ENCODE results near the gene OR7G3.

The OR7G3 gene

DNA sequence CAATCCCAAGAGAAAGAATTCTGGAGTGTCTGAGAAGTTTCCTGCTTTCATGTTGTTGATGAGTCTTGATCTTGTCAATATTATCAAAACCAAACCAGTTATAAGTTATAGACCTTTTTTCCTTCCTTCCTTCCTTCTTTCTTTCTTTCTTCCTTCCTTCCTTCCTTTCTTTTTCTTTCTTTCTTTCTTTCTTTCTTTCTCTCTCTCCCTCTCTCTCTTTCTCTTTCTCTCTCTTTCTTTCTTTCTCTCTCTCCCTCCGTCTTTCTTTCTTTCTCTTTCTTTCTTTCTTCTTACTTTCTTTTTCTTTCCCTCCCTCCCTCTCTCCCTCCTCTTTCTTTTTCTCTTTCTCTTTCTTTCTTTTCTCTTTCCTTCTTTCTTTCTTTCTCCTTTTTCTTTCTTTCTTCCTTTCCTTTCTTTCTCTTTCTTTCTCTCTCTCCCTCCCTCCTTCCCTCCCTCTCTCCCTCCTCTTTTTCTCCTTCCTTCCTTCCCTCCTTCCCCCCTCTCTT is at the start of gene OR7G3:
OR7G3 (minus strand) TSS at position 51 of the 506 bp plus-strand sequence; CDS start at position 51, 0 bp downstream.
- no peak for DNase-seq (ENCODE audit: low read depth, low spot score)
- H3K4me1 ChIP-seq (ENCODE audit: control insufficient read depth, insufficient read depth, low read length), result no peaks in the 10 kb centered on the region
- no CpG with 5 or more reads among the region's 1 CpG for WGBS (ENCODE audit: insufficient coverage, insufficient read length)
- no peaks in the 10 kb centered on the region for H3K36me3 ChIP-seq (ENCODE audit: control insufficient read depth, insufficient read depth, low read length)
- H3K9me3 ChIP-seq (ENCODE audit: control insufficient read depth, insufficient read depth, low read length), result no peaks in the 10 kb centered on the region
- no peak within 1 kb of the TSS for H3K4me3 ChIP-seq (ENCODE audit: low read length)
- H3K27me3 ChIP-seq (ENCODE audit: control insufficient read depth, insufficient read depth, low read length), result no peaks in the 10 kb centered on the region
- no peak within 1 kb of the TSS for H3K27ac ChIP-seq (ENCODE audit: low read length)

DNA sequence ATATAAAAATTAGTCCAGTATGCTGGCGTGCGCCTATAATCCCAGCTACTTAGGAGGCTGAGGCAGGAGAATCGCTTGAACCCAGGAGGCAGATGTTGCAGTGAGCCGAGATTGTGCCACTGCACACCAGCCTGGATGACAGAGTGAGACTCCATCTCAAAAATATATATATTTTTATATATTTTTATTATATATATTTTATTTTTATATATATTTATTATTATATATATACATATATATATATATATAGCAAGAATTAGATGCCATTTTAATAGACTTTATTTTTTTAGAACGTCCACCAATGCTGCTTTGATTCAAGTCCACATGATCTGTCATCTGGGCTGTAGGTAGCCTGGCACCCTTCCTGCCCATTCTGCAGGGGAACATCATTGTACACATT is 48.6 kb upstream of the OR7G3 start:
- no peak overlapping the region for H3K27ac ChIP-seq (ENCODE audit: low read length)
- H3K9me3 ChIP-seq (ENCODE audit: control insufficient read depth, insufficient read depth, low read length), result no peaks in the 10 kb centered on the region; the same call in 1 of the 2 replicates
- no peaks in the 10 kb centered on the region for H3K4me1 ChIP-seq (ENCODE audit: control insufficient read depth, insufficient read depth, low read length)
- H3K36me3 ChIP-seq (ENCODE audit: control insufficient read depth, insufficient read depth, low read length), result no peaks in the 10 kb centered on the region
- WGBS (ENCODE audit: insufficient coverage, insufficient read length), result no CpG with 5 or more reads among the region's 5 CpGs
- no peaks in the 10 kb centered on the region for H3K27me3 ChIP-seq (ENCODE audit: control insufficient read depth, insufficient read depth, low read length)
- DNase-seq (ENCODE audit: low read depth, low spot score), result no peak
- H3K4me3 ChIP-seq (ENCODE audit: low read length), result no peak overlapping the region

DNA sequence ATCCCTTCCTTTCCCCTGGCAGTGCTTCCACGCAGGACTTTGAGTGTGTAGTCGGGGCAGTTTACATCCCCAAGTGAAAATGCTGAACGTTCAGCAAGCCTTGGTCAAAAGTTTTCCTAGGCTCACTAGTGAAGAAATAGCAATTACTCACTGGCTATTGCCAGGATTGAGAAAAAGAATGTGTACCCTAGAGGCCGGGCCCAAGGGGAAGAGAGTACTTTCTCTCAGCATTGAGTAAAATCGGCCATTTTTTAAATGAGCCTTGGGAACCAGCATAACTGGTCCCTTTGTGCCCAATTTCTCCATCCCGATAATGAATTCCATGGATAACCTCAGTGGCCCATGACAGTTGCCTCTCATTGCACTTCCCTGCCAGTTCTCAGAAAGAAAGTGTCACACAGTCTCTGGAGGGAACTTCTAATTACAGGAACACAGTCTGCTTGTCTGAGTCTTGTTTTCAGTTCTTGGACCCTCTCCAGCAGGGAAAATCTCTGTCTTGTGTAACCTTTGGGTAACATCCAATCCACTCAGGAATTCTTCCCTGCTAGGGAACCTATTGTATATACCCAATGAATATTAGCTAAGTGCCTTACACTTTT is 44.7 kb upstream of the OR7G3 start:
- no peak for DNase-seq (ENCODE audit: low read depth, low spot score)
- no peaks in the 10 kb centered on the region for H3K4me1 ChIP-seq (ENCODE audit: control insufficient read depth, insufficient read depth, low read length)
- no peaks in the 10 kb centered on the region for H3K27me3 ChIP-seq (ENCODE audit: control insufficient read depth, insufficient read depth, low read length)
- H3K36me3 ChIP-seq (ENCODE audit: control insufficient read depth, insufficient read depth, low read length), result no peaks in the 10 kb centered on the region
- WGBS (ENCODE audit: insufficient coverage, insufficient read length), result no CpG with 5 or more reads among the region's 6 CpGs
- H3K4me3 ChIP-seq (ENCODE audit: low read length), result no peak overlapping the region
- no peak overlapping the region for H3K27ac ChIP-seq (ENCODE audit: low read length)
- H3K9me3 ChIP-seq (ENCODE audit: control insufficient read depth, insufficient read depth, low read length), result no peaks in the 10 kb centered on the region; the same call in 1 of the 2 replicates

DNA sequence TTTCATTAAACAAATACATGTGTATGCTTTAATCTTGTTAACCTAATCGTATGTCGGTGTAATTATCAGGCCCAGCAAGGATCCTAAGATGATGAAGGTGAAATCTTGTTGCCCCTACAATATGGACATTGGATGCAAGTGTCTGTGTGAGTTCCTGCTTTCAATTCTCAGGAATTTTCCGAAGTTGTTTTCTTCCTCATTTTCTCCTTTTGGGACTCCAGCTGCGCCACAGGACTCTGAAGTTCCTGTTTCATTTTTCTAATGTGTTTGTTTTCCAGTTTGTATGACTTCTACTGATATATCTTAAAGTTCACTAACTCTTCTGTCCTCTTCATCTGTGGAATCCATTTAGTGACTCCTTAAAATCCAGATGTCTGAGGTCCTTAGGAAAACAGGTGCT is 40.1 kb upstream of the OR7G3 start:
- H3K9me3 ChIP-seq (ENCODE audit: control insufficient read depth, insufficient read depth, low read length), result no peaks in the 10 kb centered on the region

DNA sequence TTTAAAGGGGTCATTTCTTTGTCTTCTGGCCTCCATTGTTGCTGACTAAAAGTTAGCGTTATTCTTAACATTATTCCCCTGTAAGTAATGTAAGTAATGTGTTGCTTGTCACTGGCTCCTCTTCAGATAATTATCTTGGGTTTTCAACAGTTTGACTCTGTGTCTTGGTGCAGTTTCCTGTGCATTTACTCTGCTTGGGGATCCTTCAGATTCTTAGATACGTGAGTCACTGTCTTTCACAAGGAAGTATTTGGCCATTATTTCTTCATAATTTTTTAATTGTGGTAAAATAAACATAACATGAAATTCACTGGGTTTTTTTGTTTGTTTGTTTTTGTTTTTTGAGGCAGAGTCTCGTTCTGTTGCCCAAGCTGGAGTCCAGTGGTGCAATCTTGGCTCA is 38.5 kb upstream of the OR7G3 start:
- Histone ChIP-seq H3K4me3 (ENCODE audit: low read length) (no peak overlapping the region), H3K36me3 (ENCODE audit: control insufficient read depth, insufficient read depth, low read length) (peaks cover 19% of the 10 kb centered on the region), H3K4me1 (ENCODE audit: control insufficient read depth, insufficient read depth, low read length) (no peaks in the 10 kb centered on the region), H3K9me3 (ENCODE audit: control insufficient read depth, insufficient read depth, low read length) (no peaks in the 10 kb centered on the region), H3K27me3 (ENCODE audit: control insufficient read depth, insufficient read depth, low read length) (no peaks in the 10 kb centered on the region), H3K27ac (ENCODE audit: low read length) (no peak overlapping the region)
- no CpG with 5 or more reads among the region's 3 CpGs for WGBS (ENCODE audit: insufficient coverage, insufficient read length)
- DNase-seq (ENCODE audit: low read depth, low spot score), result no peak

More for the DNA sequence above, 40.1 kb upstream of the OR7G3 start:
- no peak overlapping the region for H3K4me3 ChIP-seq (ENCODE audit: low read length)
- no CpG with 5 or more reads among the region's 4 CpGs for WGBS (ENCODE audit: insufficient coverage, insufficient read length)
- no peak for DNase-seq (ENCODE audit: low read depth, low spot score)
- peaks cover 3% of the 10 kb centered on the region; the same call in 1 of the 2 replicates for H3K36me3 ChIP-seq (ENCODE audit: control insufficient read depth, insufficient read depth, low read length)
- H3K4me1 ChIP-seq (ENCODE audit: control insufficient read depth, insufficient read depth, low read length), result no peaks in the 10 kb centered on the region
- no peaks in the 10 kb centered on the region for H3K27me3 ChIP-seq (ENCODE audit: control insufficient read depth, insufficient read depth, low read length)
- no peak overlapping the region for H3K27ac ChIP-seq (ENCODE audit: low read length)

DNA sequence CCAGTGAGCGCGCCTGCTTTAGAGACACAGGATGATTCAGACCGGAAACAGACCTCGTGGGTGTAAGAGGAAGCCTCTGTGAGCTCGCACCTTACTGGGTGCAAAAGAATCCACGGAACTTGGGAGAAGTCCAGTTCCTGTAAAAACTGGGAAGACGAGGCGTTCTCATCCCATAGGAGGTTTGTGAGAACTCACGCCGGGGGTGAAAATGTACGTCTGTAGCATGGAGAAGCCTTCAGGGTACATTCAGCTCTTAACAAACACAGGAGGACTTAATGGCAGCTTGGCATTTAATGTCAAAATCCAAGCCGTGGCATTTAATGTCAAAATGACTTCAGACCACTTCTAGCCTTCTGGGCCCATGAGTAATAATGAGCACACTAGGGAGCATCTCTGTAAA is 34.7 kb upstream of the OR7G3 start:
- Histone ChIP-seq H3K36me3 (ENCODE audit: control insufficient read depth, insufficient read depth, low read length) (peaks cover 35% of the 10 kb centered on the region), H3K27me3 (ENCODE audit: control insufficient read depth, insufficient read depth, low read length) (no peaks in the 10 kb centered on the region), H3K4me1 (ENCODE audit: control insufficient read depth, insufficient read depth, low read length) (no peaks in the 10 kb centered on the region), H3K27ac (ENCODE audit: low read length) (no peak overlapping the region), H3K9me3 (ENCODE audit: control insufficient read depth, insufficient read depth, low read length) (no peaks in the 10 kb centered on the region), H3K4me3 (ENCODE audit: low read length) (no peak overlapping the region)
- no peak for DNase-seq (ENCODE audit: low read depth, low spot score)
- no CpG with 5 or more reads among the region's 12 CpGs for WGBS (ENCODE audit: insufficient coverage, insufficient read length)

DNA sequence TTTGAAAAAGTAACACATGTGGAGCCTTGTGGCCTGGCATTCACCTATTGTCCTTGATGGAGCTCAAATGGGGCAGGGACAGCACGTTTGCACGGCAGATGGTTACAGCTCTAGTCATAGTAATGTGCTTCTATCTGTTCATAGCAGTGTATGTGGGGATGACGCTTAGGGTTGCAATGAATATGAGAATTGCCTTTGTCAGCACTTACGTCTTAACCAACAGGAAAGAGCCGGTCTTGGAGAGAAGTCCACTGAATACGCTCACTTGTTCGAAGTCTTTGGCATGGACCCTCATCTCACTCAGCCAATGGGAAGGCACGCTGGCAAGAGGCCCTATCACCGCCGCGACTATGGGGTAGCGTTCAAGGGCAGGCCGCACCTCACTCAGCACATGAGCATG is 33.1 kb upstream of the OR7G3 start:
- peaks cover 39% of the 10 kb centered on the region for H3K36me3 ChIP-seq (ENCODE audit: control insufficient read depth, insufficient read depth, low read length)
- H3K9me3 ChIP-seq (ENCODE audit: control insufficient read depth, insufficient read depth, low read length), result no peaks in the 10 kb centered on the region
- no peaks in the 10 kb centered on the region for H3K27me3 ChIP-seq (ENCODE audit: control insufficient read depth, insufficient read depth, low read length)
- H3K4me3 ChIP-seq (ENCODE audit: low read length), result no peak overlapping the region
- no CpG with 5 or more reads among the region's 13 CpGs for WGBS (ENCODE audit: insufficient coverage, insufficient read length)
- H3K4me1 ChIP-seq (ENCODE audit: control insufficient read depth, insufficient read depth, low read length), result no peaks in the 10 kb centered on the region
- no peak overlapping the region for H3K27ac ChIP-seq (ENCODE audit: low read length)
- DNase-seq (ENCODE audit: low read depth, low spot score), result no peak

DNA sequence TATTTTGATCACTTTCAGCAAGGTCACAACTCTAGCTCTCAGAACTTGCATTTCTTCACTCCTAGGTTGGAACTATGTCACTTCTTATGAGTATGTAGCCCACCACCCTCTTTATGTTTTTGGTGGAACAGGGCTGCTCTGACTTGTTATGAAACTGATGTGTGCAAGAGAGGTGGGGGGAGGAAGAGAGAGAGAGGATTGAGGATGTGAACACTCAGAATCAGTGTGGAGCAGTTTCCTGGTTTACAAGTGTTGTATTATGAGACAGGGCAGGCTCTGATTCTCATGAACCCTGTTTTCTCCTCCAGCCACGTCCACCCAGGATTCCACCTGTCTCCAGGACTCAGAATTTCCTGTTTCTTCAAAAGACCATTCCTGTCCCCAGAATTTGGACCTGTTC is 29.6 kb upstream of the OR7G3 start:
- H3K36me3 ChIP-seq (ENCODE audit: control insufficient read depth, insufficient read depth, low read length), result peaks cover 33% of the 10 kb centered on the region
- no peaks in the 10 kb centered on the region for H3K4me1 ChIP-seq (ENCODE audit: control insufficient read depth, insufficient read depth, low read length)
- H3K27ac ChIP-seq (ENCODE audit: low read length), result no peak overlapping the region
- H3K9me3 ChIP-seq (ENCODE audit: control insufficient read depth, insufficient read depth, low read length), result peaks cover 3% of the 10 kb centered on the region
- DNase-seq (ENCODE audit: low read depth, low spot score), result no peak
- no peak overlapping the region for H3K4me3 ChIP-seq (ENCODE audit: low read length)
- no CpG with 5 or more reads among the region's 1 CpG for WGBS (ENCODE audit: insufficient coverage, insufficient read length)
- H3K27me3 ChIP-seq (ENCODE audit: control insufficient read depth, insufficient read depth, low read length), result no peaks in the 10 kb centered on the region

DNA sequence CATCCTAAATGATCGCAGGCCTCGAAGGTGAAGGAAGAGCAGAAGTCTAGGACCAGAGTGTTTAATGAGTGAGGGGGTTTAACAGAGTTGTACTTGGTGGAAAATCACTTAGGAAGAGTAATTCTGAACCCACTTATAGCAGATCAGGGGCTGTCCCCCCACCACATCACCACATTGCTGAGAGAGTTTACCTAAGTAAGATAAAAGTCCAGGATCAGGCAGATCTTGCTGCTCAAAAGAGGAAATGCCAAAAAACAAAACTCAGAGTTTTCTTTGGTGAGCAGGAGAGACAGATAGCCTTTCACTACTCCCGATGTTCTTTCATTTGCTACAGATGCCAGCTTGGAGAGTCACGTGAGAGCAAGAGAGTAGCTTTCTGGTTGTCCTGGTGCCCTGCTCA is 28.8 kb upstream of the OR7G3 start:
- no peaks in the 10 kb centered on the region for H3K4me1 ChIP-seq (ENCODE audit: control insufficient read depth, insufficient read depth, low read length)
- no peak for DNase-seq (ENCODE audit: low read depth, low spot score)
- peaks cover 3% of the 10 kb centered on the region for H3K9me3 ChIP-seq (ENCODE audit: control insufficient read depth, insufficient read depth, low read length)
- no peak overlapping the region for H3K4me3 ChIP-seq (ENCODE audit: low read length)
- no CpG with 5 or more reads among the region's 4 CpGs for WGBS (ENCODE audit: insufficient coverage, insufficient read length)
- H3K27me3 ChIP-seq (ENCODE audit: control insufficient read depth, insufficient read depth, low read length), result no peaks in the 10 kb centered on the region
- peaks cover 25% of the 10 kb centered on the region for H3K36me3 ChIP-seq (ENCODE audit: control insufficient read depth, insufficient read depth, low read length)
- H3K27ac ChIP-seq (ENCODE audit: low read length), result no peak overlapping the region

DNA sequence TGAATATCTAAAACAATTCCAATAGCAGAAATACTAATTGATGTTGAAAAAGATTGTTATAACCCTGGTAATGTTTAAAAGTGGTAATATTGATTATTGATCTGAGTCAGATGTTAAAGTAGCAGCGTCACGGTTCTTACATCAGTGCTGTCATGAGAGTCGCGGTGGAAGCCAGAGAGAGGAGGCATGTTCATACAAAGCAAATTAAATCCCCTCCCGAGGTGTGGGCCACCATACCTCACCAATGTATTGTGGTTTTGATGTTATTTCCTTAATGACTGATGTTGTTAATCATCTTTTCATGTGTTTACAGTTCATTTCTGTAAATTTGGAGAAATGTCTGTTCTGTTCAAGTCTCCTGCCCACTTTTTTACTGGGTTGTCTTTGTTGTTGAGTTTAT is 24.6 kb upstream of the OR7G3 start:
- Histone ChIP-seq H3K36me3 (ENCODE audit: control insufficient read depth, insufficient read depth, low read length) (peaks cover 12% of the 10 kb centered on the region), H3K9me3 (ENCODE audit: control insufficient read depth, insufficient read depth, low read length) (peaks cover 3% of the 10 kb centered on the region), H3K27me3 (ENCODE audit: control insufficient read depth, insufficient read depth, low read length) (no peaks in the 10 kb centered on the region), H3K4me3 (ENCODE audit: low read length) (no peak overlapping the region), H3K27ac (ENCODE audit: low read length) (no peak overlapping the region), H3K4me1 (ENCODE audit: control insufficient read depth, insufficient read depth, low read length) (no peaks in the 10 kb centered on the region)
- no CpG with 5 or more reads among the region's 5 CpGs for WGBS (ENCODE audit: insufficient coverage, insufficient read length)
- no peak for DNase-seq (ENCODE audit: low read depth, low spot score)

DNA sequence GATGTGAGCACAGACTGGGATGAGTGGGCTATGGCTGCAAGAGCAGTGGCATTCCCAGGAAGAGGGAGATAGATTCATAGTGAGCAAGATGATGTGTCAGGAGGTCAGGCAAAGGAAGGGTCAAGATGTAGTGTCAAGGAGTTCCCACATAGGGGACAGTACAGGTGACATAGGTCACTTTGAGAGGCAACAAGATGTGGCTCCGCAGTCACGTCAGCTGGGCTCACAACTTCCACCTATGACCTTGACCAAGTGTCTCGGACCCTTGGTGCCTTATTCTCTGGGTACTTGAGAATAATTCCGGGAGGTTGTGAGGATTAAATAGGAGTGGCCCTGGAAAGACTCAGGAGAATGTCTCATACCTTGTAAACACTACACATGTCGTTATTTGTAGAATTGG is 23.9 kb upstream of the OR7G3 start:
- Histone ChIP-seq H3K36me3 (ENCODE audit: control insufficient read depth, insufficient read depth, low read length) (peaks cover 9% of the 10 kb centered on the region), H3K9me3 (ENCODE audit: control insufficient read depth, insufficient read depth, low read length) (peaks cover 3% of the 10 kb centered on the region)
- WGBS (ENCODE audit: insufficient coverage, insufficient read length), result no CpG with 5 or more reads among the region's 5 CpGs

More for the DNA sequence above, 23.9 kb upstream of the OR7G3 start:
- Histone ChIP-seq H3K27ac (ENCODE audit: low read length) (no peak overlapping the region), H3K27me3 (ENCODE audit: control insufficient read depth, insufficient read depth, low read length) (no peaks in the 10 kb centered on the region), H3K4me1 (ENCODE audit: control insufficient read depth, insufficient read depth, low read length) (no peaks in the 10 kb centered on the region), H3K4me3 (ENCODE audit: low read length) (no peak overlapping the region)
- DNase-seq (ENCODE audit: low read depth, low spot score), result no peak
